Stimulated activated CD8-positive, alpha-beta memory T cell treated with anti-CD3 and anti-CD28 coated beads, Interleukin-15, amount 100 ng/mL, for 48 hours (primary cell): ENCODE results near the gene SND1.

Experiments used
- DNase-seq, 2 donors: peaks; one replicate each; pipeline ENCODE4 v3.0.0-alpha.2; 2020; ENCODE audit warnings: low read depth in 2 of 2

Gene SND1

GRCh38 chr7:128135515-128136214 is 483.7 kb downstream of the SND1 start:
- DNase-seq: peak; percentile 41 to 42

- no peak for DNase-seq
Measured at GRCh38 chr7:128136215-128136597, 484.2 kb downstream of the SND1 start.

- no peak for DNase-seq
Measured at GRCh38 chr7:128137181-128137580, 485.2 kb downstream of the SND1 start.

GRCh38 chr7:128139406-128139805 is 487.4 kb downstream of the SND1 start:
- DNase-seq: no peak

GRCh38 chr7:128141683-128142195 is 489.7 kb downstream of the SND1 start:
- DNase-seq: no peak
